ENCODE measurements around the gene GRID1.
"Not testable (repeated sequence)": the region's sequence is repeated elsewhere in the genome, so short reads cannot be mapped to it uniquely, and the experiment has no call there.

The GRID1 gene

DNA sequence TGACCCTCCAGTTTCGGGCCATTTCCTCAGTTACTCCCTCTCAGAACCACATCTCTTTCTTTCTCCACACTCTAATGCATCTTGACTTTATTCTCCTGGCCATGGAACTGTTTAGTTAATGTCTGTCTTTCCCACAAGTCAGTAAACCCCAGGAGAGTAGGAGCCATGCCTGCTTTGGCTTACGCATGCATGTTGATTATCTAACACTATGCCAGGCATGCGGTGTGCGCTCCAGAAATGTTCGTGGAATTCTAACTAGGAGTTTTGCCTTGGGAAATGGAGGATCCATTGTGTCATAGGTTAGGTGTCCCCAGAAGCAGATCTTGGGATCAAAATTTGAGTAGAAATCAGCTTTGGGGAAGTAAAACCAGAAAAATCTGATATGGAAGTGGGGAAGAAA lies 308.9 kb downstream of the GRID1 start:
- DNase-seq = no peak

DNA sequence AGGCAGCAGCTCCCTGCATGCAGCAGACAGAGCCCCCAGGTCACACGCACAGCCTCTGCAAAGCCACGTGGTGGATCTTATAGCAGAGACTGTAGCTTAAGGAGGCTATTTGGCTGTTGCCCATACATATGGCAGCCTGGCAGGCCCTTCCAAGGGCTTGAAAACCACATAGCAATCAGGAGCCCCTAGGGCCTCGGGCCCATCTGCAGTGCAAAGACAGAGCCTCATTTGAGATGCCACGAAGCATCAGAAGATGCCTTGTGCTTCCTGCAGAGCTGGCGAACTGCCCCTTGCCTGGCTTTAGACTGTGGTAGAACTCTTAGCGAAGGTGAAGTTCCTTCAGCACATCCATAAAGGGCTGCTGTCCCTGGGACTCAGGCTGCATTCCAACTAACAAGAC lies 309.9 kb downstream of the GRID1 start:
- no peak for DNase-seq

DNA sequence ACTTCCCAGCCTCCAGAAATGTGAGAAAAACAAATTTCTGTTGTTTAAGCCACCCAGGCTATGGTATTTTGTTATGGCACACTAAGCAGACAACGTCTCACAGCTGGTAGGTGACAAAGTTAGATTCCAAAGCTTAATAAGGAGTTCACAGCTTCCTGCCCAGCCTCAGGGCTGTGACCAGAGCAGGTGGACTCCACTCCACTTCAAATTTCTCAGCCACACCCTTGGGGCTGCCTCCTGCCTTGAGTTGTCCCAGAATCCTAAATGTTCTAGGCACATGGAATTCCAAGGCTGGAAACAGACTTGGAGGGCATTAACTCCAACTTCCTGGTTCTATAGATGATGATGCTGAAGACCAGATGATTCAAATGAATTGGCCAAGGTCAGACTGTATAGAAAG lies 310.7 kb downstream of the GRID1 start:
- DNase-seq = no peak

DNA sequence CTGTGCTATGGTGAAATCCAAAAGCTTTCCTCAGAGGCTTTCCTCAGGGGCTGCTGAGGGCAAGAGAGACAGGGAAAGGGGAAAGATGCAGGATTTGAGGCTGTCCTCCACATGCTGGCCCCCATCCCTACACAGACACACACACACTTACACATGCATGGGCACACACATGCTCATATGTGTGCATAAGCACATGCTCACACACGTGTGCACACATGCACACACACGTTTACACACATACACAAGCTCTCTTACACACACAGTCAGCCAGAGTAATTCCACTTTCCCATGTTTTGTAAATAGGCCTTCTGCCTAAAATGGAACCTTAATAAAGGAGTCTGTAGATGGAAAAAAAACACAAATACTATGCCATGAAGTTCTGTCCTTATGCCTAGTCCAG lies 312.9 kb downstream of the GRID1 start:
- no peak for DNase-seq

DNA sequence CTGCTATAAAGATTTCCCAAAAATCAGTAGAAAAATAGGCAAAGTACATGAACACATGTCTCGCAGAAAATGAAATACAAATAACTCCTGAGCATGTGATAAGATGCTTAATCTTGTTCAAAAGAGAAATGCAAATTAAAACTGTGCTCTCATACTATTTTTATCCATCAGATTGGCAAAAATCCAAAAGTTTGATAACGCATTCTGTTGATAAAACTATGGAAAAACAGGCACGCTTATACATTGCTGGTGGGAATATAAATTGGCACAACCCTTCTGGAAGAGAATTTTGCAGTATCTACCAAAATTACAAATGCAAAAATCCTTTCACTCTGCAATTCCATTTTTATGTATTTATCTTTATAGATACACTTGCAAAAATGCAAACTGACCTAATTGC lies 315.0 kb downstream of the GRID1 start:
- DNase-seq = no peak

DNA sequence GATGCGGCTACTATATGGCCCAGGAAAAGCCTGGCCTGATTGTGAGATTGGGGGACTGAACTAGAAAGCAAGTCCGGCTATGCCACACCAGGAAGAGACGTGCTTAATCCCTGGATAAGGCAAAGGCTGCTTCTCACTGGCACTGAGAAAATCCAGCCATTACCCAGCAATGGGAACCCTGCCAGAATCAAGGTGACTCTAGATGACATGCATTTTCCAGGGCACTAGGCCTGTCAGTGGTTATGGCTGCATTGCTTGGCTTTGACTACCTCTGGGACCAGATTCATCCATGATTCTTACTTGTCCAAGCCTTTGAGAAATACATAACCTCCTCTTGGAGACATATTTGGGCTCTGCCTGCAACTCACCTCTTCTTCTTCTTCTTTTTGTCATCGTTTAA lies 317.2 kb downstream of the GRID1 start:
- no peak for DNase-seq

DNA sequence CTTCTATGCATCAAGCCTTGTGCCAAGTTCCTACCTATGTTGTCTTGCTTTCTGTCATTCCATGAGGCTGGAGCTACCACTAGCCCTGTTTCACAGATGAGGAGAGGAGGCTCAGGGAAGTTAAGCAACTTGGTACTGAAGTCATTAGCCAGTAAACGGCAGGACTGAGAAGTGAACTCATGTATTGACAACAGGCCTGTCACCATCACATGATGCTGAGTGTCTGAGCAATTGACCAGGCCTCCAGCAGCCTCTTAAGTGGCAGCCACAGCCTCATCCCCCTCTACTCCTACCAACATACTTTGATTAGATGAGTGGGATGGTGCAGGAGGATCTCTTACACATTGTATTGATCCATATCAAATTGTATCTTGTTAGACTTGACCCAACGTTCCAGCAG lies 317.6 kb downstream of the GRID1 start:
- DNase-seq = no peak

DNA sequence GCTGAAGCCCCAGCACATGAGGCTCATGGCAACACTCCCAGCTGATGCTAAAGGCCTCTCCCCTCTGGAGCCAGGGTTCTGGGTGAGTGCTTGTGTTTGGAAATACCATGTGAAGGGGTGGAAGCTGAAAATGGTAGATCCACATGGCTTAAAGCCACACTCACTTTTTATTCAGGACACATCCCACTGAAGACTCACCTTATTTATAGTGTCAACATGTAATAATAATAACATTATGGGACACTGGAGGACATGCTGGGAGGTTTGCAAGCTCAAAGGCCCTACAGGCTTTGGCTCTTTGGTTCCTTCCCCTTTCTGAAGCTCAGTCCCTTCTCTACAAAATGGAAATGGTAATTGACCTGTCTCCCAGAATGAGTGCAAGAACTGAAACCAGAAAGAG lies 318.0 kb downstream of the GRID1 start:
- no peak for DNase-seq

DNA sequence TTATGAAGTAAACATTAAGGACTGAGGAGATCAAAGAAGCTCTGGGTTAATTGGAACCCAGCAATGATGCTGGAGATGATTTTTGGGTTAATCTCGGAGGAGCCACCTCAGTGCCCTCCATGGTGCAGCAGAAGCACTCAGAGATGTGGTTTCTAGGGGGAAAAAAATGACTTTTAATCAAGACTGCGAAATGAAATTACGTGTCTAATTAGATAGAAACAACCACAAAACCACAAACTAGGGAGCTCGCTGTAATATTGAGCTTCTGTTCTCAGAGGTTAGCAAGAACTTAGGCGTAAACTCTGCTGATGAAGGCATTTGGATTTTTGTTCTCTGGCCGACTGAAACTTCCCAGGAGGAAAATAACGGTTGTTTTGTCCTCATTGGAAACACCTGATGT lies 319.0 kb downstream of the GRID1 start:
- DNase-seq = no peak

DNA sequence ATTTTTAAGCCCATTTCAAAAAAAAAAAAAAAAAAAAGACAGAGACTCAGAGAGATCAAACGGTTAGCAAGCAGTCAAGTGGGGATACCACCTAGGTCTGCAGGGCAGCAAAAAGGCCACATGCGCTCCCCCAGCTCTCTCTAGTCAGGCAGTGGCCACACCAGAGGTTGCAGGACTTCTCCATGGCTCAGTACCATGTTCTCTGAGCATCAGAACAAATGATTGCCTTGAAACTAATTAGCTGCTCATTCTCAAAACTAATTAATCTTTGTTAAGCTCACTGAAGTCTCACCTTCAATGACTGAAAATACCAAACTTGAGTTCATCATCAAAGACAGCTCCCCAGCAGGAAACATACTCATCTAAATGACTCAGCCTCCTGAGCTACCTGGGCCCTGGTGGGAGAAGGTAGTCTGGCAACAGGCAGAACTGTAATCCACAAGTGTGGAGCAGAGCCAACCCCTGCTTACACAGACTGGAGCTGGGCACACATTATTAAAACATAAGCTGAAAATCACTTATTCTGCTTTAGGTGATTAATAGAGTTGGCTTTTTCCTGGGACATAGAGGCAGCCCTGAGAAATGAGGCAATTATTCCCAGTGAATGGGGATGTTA lies 319.6 kb downstream of the GRID1 start:
- no peak for DNase-seq

DNA sequence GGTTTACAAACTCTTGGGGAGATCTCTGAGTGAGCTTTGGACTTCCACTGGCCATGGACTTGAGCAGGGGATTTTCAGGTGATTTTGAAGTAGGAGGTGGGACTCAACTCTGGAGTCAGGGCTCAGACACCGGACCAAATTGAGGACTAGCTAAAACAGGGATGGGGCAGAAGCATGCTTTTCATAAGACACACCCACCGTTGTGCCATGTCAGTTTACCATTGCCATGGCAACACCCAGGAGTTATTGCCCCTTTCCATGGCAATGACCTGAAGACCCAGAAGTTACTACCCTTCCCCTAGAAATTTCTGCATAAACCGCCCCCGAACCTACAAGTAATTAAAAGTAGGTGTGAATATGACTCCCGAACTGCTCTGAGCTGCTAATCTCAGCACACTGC lies 320.7 kb downstream of the GRID1 start:
- no peak for DNase-seq

DNA sequence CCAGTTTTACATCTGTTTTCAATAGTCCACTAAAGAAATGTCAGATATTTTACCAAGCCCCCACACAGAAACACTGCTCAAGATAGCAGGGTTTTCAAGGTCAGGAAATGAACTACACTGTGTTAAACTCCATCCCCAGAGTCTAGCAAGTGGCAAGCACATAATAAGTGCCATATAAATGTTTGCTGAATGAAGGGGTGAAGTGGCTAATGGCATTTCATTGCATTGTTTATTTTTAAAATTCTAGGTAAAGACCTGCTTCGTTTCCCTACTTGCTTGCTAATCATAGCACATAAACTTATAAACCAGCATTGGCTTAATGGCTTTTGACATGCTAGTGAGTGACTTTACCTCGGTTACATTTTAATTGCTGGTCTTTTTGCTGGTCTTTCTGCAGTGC lies 322.6 kb downstream of the GRID1 start:
- DNase-seq = no peak

DNA sequence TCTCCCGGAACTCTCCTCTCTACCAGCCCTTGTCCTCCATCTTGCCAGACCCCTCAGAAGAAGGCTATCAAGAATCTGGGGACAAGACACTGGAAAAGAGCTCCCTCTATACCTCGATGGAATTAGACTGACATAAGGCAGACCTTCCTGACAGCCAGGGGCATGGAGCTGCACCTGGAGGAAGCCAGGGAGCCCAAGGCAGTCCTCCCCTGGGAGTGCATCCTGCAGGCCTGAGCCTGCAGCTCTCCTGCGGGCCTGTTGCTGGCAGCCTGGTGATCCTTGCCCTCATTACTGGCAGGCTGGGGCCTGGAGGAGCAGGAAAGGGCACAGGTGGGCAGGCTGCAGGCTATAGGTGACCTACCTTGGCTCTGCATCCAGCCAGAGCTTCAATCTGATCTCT lies 323.4 kb downstream of the GRID1 start:
- DNase-seq = no peak

DNA sequence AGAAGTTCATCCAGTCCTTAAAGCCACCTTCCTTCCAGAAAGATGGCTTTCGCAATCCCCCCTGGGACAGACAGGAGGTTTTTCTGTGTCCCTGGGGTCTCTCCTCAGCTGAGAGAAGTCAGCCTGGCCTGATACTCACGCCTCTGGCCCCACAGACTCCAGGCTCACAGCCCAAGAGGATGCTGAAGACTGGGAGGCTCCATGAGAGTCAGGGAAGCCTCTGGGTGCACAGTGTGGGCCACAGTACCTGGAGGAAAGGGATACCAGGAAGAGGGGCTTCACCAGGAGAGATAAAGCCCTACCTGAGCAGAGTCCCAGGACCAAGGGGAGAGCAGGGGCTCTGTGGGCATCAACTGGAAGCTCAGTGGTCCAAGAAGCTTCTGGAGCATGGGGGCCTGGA lies 324.4 kb downstream of the GRID1 start:
- no peak for DNase-seq

DNA sequence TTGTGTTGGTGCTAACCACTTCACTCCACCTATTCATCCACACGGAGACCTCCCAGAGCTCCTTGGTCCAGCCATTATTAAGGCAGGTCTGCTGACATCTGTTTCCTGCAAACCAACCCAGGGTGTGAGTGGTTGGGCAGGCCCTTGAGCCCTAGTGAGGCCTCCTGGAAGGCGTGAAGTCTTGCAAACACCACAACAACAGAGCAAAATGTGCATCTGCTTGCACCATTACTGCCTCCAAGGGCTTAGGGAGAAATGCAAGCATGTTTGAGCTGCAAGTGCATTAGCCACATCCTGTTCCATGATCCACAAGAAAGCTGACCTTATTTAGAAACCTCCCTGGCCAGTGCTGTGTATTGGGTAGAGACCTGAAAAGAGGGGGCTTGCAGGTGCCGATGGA lies 325.5 kb downstream of the GRID1 start:
- DNase-seq = no peak

DNA sequence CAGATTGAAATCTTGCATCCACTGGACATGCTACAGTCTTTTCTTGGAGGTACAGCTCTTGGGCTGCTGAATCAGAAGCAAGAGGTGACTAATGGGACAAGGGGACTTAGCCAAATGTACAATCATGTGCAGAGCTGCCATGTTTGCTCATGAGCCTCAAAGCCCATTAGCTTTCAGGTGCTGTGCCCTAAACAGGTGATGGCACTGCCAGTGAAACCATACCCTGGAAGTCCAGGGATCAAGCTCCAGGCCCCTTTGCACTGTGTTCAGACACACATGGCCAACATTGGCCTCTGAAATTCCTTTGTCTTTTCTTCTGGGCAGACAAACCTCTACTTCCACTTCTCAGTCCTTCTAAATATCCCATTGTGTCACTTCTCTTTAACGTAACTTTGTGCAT lies 328.2 kb downstream of the GRID1 start:
- DNase-seq = no peak

DNA sequence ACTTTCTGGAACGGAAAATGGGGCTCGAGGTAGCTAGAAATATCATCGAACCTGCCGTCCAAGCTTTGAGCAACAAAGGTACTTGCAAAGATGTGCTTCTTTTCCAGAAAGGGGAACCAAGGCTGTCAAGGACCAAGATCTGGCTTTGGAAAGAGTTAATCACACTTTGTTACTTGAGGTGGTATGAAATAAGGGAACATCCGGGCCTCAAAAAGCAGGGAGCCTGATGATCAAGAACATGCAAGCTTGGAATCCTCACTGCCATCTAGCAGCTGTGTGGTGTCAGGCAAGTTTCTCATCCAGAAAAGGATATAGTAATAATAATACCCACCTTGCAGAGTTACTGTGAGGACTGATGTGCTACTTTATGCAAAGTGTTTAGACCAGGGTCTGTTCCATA lies 329.5 kb downstream of the GRID1 start:
- DNase-seq = no peak

DNA sequence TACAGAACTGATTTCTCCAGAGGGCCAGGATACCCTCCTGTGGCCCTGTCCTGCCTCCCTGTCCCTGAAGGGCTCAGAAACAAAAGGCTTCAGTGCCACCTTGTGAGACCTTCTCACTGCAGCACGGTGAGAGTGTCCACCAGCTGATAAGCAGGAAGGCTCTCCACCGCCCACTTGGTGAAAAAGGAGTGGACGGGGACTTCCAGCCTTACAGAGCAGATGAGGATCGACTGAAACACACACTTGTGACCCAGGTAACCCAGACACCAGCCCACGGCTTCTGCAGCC lies 330.1 kb downstream of the GRID1 start:
- no peak for DNase-seq

DNA sequence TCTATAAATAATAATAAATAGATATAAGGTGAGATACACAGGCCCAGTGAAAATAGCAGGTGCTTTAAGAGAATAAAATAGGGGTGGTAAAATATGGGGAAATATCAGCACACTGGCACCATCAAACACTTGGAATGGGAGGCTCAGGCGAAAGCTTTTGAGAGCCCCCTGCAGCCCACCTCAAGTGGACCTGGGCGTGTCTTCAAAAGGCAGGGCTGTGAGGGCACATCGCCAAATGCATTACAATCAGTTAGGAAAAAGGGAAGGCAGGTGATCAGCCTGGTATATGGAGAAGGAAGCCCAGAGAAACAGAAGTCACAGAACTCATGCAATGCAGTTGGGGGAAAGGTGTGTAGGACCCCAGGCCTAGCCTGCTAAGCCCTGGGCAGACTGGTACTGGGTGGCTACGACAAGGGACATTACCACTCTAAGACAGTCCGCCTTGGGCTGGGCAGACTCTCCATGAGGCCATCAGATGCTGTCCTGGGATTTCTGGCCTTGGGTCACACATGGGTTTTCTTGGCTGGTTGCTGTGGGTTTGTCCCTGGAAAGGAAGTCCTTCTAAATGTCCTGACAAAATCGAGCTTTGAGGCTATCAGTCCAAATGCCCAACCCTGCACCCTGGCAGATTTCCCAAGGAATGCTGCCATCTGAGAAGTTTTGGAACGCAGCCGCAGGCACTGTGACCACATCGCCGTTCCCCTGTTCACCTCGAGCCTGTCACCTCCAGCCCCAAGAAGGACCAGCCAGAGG lies 330.6 kb downstream of the GRID1 start:
- DNase-seq = no peak

DNA sequence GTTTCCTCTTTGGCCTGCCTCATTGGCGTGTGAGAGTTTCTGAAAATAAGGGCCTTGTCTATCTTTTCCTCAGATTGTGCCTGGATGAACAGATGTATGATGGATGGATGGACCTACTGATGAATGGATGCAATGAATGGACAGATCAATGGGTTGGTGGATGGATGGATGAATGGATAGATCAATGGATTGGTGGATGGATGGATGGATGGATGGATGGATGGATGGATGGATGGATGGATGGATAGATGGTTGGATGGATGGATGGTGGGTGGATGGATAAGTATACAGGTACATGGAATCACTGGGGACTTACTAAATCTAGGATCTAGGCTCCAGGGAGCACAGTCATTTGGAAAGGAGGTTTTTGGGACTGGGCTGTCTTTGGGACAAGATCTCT lies 331.9 kb downstream of the GRID1 start:
- no peak for DNase-seq

DNA sequence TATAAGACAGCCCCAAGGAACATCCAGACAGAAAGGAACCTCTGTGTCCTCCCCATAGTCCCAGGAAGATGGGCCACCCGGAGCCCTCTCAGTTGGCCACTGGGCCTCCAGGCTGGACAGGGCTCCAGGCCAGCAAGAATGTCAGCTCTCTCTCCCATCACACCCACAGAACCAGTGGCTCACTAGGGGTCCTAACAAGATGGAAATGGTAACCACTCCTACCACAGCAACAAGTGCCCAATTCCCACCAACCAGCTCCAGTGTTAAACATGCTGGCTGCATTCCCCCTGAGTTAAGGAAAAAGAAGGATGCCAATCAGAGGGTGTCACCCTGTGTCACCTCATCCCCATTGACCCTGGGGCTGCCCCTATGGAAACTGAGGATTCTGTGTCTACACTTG lies 333.0 kb downstream of the GRID1 start:
- no peak for DNase-seq

DNA sequence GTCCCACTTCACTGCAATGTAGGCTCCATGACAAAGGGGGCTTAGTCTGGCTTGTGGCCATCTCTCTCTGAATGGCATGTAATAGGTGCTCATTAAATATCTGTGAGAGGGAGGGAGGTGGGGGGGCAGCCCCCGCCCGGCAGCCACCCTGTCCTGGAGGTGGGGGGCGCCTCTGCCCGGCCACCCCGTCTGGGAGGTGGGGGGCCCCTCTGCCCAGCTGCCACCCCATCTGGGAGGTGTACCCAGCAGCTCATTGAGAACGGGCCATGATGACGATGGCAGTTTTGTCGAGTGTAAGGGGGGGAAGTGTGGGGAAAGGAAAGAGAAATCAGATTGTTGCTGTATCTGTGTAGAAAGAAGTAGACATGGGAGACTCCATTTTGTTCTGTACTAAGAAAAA lies 334.5 kb downstream of the GRID1 start:
- DNase-seq = not testable (repeated sequence)

DNA sequence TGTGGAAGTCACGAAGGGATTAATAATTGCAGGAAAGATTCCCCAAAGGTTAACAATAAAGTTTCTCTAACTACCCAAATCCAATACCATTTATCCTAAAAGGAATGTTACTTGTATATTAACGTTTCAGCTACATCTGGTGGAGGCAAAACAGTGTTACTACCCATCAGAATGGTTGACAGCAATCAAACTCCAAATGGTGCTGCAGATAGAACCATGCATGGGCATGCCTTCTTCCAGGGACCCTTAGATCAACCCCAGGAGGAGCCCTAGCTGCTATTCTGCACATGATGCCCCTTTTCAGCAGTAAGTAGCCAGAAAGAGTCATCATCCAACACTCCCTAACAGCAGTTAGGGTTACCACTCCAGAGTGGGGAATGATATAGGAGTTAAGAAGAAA lies 336.3 kb downstream of the GRID1 start:
- DNase-seq = no peak

DNA sequence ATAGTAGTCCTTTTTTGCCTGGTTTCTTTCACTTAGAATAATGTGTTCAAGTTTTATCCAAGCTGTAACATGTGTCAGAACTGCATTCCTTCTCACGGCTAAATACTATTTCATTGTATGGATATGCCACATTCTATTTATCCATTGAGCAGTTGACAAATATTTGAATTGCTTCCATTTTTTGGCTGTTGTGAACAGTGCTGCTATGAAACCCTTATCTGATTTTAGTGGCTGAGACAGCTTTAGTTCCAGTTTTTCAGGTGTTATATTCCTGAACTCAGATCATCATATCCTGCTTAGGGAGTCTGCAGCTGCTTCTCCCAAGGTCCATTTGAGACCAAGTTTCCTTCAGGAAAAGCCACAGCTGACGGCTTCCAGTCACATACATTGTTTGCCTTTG lies 339.2 kb downstream of the GRID1 start:
- no peak for DNase-seq

DNA sequence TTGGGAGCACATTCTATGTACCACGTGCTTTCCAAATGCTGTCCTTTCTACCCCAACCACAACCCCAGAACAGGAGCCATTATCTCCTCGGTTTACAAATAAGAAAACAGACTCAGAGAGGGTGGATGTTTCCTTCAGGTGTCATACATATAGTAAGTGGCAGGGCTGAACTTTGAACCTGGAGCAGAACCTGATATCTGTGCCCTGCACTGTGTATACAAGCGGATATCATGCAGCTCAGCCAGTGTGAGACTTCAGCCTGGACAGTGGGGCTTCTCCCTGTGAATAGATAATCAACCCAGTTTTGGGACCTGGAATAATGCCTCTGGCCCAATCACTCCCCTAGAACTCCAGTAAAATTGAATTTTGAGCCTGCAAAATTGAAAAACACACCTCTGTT lies 341.1 kb downstream of the GRID1 start:
- no peak for DNase-seq
